Erythroblast (primary cell): Measurements from ENCODE around the gene WDR20.

Source experiments
- DNase-seq, 2 experiments: peaks; one replicate each; lab custom pipeline; 2025; lab: John Stamatoyannopoulos, UW
- GATA1 ChIP-seq: IDR thresholded peaks from 2 replicates; pipeline ENCODE4 v1.6.1; 2011; ENCODE audit warnings: low read depth, mild to moderate bottlenecking, control low read depth, low read length, moderate library complexity
- POLR2A ChIP-seq: IDR thresholded peaks from 2 replicates; pipeline ENCODE4 v1.6.1; 2011; ENCODE audit warnings: mild to moderate bottlenecking, low read length

The WDR20 gene

DNA sequence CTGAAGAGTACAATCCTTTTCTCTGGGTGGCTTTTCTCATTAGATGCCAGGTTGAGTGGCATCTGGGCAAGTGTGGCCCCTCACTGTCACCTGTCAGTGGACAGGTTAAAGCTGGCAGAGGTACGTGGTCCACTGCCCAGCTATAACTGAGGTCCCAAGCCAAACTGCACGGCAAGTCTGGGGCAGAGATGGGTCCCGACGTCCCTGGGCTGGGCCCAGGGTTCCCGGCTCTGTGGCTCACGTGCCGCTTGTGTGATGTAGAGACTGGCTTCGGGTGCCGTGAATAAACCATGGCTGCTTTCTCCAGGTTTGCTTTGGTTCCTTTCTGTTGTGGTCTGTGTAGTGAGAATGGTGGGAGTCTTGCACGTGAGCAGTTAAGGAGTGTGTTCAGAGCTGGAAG lies 77.7 kb downstream of the WDR20 start:
- TF ChIP-seq POLR2A (no peak), GATA1 (no peak)
- no peak for DNase-seq

- DNase-seq = no peak
- TF ChIP-seq GATA1 (no peak), POLR2A (no peak)
Measured at GRCh38 chr14:102217987-102218421, 78.3 kb downstream of the WDR20 start.

- TF ChIP-seq POLR2A (no peak), GATA1 (no peak)
- DNase-seq = no peak
Measured at GRCh38 chr14:102218688-102219087, 79.0 kb downstream of the WDR20 start.

DNA sequence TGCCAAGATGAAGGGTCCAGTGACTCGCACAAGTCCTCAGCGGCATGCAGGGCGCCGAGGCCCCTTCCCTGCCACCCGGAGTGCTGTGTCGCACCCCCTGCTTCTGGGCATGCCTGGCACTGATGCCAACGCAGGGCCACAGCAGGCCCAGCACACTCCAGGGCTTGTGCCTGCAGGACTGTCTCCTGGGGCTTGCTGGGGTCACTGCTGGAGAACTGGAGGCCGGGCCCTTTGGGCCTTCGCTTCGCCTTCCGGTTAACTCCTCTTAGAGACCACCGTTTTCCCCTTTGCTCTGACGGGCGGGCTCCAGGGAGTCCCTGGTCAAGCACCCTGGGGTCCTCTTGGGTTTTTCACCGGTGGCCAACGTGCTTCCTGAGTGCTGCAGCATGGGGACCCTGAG lies 79.6 kb downstream of the WDR20 start:
- DNase-seq = no peak
- TF ChIP-seq POLR2A (no peak), GATA1 (no peak)

GRCh38 chr14:102220031-102220430 lies 80.3 kb downstream of the WDR20 start:
- TF ChIP-seq POLR2A = no peak
- TF ChIP-seq GATA1 = no peak
- DNase-seq = no peak

- TF ChIP-seq POLR2A = no peak
- no peak for TF ChIP-seq GATA1
- no peak for DNase-seq
Measured at GRCh38 chr14:102221026-102221425, 81.3 kb downstream of the WDR20 start.

- TF ChIP-seq GATA1 = no peak
- TF ChIP-seq POLR2A = no peak
- no peak for DNase-seq
Measured at GRCh38 chr14:102222009-102222575, 82.4 kb downstream of the WDR20 start.

DNA sequence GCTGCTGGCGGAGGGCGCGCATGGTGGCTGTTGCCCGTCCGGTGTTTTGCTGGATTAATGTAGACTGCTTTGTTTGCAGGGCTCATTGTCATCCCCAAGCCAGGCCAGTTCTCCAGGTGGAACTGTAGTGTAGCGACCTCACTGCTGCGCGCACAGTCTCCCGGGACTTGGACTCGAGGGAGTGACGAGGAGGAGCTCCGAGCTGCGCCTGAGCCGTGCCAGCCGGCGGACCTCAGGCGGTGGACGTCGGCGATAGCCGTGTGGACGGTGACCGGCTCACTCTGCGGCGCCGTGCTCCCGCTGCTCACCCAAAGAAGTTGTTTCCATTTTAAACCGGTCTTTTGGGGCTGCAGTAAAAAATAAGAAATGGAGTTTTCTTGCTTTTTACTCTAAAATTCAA lies 83.1 kb downstream of the WDR20 start:
- no peak for DNase-seq
- TF ChIP-seq POLR2A (no peak), GATA1 (no peak)

GRCh38 chr14:102223682-102224081 lies 84.0 kb downstream of the WDR20 start:
- DNase-seq = no peak
- TF ChIP-seq POLR2A (no peak), GATA1 (no peak)

DNA sequence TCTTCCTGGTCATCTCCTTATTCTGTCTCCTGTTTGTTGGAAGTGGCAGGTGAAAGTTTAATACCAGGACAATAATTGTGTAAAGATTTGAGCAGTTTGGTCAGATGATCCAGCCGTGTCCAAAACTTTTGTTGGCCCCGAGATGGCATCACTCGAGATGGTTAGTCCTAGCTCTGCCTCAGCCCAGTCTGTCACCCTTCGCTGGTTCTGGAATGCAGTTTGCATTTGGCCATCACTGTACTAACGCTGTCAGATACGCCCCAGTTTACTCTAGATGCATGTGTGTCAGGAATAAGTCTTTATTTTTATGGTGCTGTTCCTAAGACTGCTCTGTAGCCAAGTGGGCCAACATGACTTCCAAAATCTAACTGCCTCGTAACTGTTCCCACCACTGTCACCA lies 85.7 kb downstream of the WDR20 start:
- no peak for DNase-seq

DNA sequence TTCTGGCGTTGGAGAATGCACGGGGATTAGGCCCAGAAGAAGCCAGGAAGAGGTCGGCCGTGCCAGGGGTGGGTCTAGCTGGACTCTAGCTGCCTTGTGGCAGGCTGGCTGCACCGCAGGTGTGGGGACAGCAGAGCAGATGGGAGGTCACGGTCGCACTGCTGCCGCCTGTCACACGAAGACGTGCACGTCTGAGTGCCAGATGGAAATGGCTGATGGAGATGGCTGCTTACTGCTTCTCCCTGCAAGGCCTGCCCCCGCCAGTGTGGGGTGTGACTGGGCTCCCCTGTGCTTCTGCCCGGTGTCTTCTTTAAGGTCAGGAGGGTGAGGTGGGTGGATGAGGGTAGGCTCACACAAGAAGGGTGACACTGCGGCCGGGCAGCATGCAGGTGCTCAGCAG lies 86.2 kb downstream of the WDR20 start:
- TF ChIP-seq GATA1 (no peak), POLR2A (no peak)
- DNase-seq = no peak

More for the DNA sequence above, 85.7 kb downstream of the WDR20 start:
- TF ChIP-seq POLR2A = no peak
- TF ChIP-seq GATA1 = no peak

- no peak for TF ChIP-seq POLR2A
- no peak for TF ChIP-seq GATA1
- DNase-seq = no peak
Measured at GRCh38 chr14:102226356-102227125, 86.8 kb downstream of the WDR20 start.

DNA sequence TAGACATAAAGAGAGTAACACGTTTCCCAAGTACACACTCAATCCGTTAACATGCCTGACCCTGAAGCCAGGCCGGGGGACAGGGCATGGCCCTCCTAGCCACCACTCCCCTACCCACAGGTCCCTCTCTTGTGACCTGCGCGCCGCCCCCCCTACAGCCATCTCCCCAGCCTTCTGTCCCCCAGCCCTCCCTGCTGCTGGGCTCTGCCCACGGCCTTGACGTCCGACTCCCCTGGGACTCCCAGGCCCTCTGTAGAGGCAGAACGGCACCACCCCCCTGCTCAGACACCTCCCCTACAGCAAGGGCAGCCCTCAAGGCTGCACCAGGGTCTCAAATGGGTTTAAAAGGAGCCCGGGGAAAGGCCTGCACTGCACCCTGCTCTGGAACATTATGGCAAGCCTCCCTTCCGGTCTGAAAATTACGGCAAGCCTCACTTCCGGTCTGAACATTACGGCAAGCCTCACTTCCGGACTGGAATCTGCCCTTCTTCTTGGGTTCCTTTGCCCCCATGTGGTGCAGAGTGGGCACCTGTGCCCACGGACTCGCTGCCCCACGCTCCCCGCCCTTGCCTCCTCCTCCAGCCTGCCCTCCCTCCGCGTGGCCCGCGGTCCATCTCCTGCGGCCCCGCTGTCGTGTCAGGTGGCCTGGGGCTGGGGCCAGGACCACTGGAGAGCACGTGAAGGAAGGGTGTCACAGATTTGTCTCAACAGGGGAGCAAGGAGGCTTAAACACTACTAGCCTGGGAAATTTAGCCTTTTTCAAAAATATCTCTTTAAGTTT lies 87.7 kb downstream of the WDR20 start:
- no peak for DNase-seq
- TF ChIP-seq GATA1 = no peak
- no peak for TF ChIP-seq POLR2A
